Peyer's patch (tissue), 4 donors: ENCODE data around the gene PELI1. TPM values are rescaled to one million over a fixed set of nuclear protein-coding genes. Genes with fewer than 3 reads are reported as not detected.

ENCODE experiments used
- DNase-seq, 3 donors: peaks; one replicate each; pipeline ENCODE4 v3.0.0-alpha.2; 2017 to 2019
- H3K27ac ChIP-seq, 4 donors: fragments of 200-600 bp; sonication (generic); one replicate each; pipeline ENCODE4 v1.5.1; 2016 to 2019
- H3K27me3 ChIP-seq, 2 donors: fragments of 200-600 bp; sonication (generic); one replicate each; pipeline ENCODE4 v1.5.1; 2019
- H3K36me3 ChIP-seq, 3 donors: fragments of 200-600 bp; sonication (generic); one replicate each; pipeline ENCODE4 v1.5.1; 2016 to 2019
- H3K4me1 ChIP-seq, 4 donors: fragments of 200-600 bp; sonication (generic); one replicate each; pipeline ENCODE4 v1.5.1; 2016 to 2019
- H3K4me3 ChIP-seq, 4 donors: fragments of 200-600 bp; sonication (generic); 1 replicate in 3 of 4; 2 replicates in 1 of 4; pipeline ENCODE4 v1.5.1; 2016 to 2019; ENCODE audit warnings: mild to moderate bottlenecking in 1 of 4
- H3K9me3 ChIP-seq, 4 donors: fragments of 200-600 bp; sonication (generic); one replicate each; pipeline ENCODE4 v1.5.1; 2016 to 2019; ENCODE audit warnings: mild to moderate bottlenecking in 1 of 4
- CTCF ChIP-seq, 6 experiments: fragments of 450-650 bp in 4 of 6; fragments of 200-600 bp in 2 of 6; sonication (generic) in 1 of 6; IDR thresholded peaks; one replicate each; pipeline ENCODE4 v1.5.1; 2017 to 2019; ENCODE audit warnings: antibody characterized with exemption in 6 of 6, mild to moderate bottlenecking in 3 of 6, moderate library complexity in 1 of 6
- POLR2A ChIP-seq, 2 donors: fragments of 450-650 bp; IDR thresholded peaks; one replicate each; pipeline ENCODE4 v1.5.1; 2017; ENCODE audit warnings: antibody characterized with exemption in 2 of 2, mild to moderate bottlenecking in 2 of 2, moderate library complexity in 2 of 2
- total RNA-seq, 4 donors: library from RNA; depleted of rRNA; stranded (reverse); fragments of >200 nt; gene quantifications; one replicate each; pipeline ENCODE4 v1.1.0, GENCODE V29; 2016

Gene PELI1
- total RNA-seq, 4 donors from 2014 or later = 22.3 to 45.7 (median 40.2) TPM

- Histone ChIP-seq H3K9me3 (no peaks in the 10 kb centered on the region), H3K4me1 (peaks cover 0 to 44% (median 7%) of the 10 kb centered on the region in 4 donors), H3K4me3 (peak overlapping the region in 2 of 4 donors; percentile 28 to 44), H3K36me3 (no peaks in the 10 kb centered on the region), H3K27ac (peak overlapping the region in 2 of 4 donors; percentile 71 to 87), H3K27me3 (no peaks in the 10 kb centered on the region)
- no peak for TF ChIP-seq CTCF (IDR thresholded peaks at IDR 0.05)
- TF ChIP-seq POLR2A (IDR thresholded peaks at IDR 0.05) = no peak
- no peak for DNase-seq
These were observed 24.2 kb downstream of the PELI1 start for GRCh38 chr2:64120008-64120407.

DNA sequence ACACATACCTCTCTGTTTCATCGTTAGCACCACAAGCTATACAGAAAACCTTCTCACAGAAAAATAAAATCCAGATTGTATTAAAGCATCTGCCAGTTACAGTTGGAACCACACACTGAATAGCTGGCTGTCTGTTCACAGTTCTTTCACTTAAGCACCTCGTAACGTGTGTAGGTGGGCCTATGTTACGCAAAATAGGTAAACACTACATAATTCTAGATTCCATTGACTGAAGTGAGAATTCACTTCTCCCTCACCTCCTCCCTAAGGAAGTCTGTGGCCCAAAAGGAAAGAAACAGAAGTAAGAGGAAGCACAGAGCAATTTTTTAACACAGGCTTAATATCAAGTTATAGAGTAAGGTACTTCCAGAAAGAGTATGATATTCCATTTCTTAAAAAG lies 24.9 kb downstream of the PELI1 start:
- Histone ChIP-seq H3K27ac (peak overlapping the region in 2 of 4 donors; percentile 3 to 6), H3K27me3 (no peaks in the 10 kb centered on the region), H3K4me1 (peaks cover 0 to 50% (median 10%) of the 10 kb centered on the region in 4 donors), H3K4me3 (peak overlapping the region in 2 of 4 donors; percentile 19 to 28), H3K9me3 (no peaks in the 10 kb centered on the region), H3K36me3 (no peaks in the 10 kb centered on the region)
- no peak for TF ChIP-seq CTCF (IDR thresholded peaks at IDR 0.05)
- TF ChIP-seq POLR2A (IDR thresholded peaks at IDR 0.05) = no peak
- DNase-seq = no peak

- peak in 1 of 3 donors; percentile 47 for DNase-seq
- H3K4me3 ChIP-seq = peak overlapping the region in 1 of 4 donors; percentile 12
- H3K27ac ChIP-seq = peak overlapping the region in 3 of 4 donors; percentile 65 to 80 (median 75)
- H3K9me3 ChIP-seq = no peaks in the 10 kb centered on the region
- no peaks in the 10 kb centered on the region for H3K36me3 ChIP-seq
- no peaks in the 10 kb centered on the region for H3K27me3 ChIP-seq
- TF ChIP-seq CTCF (IDR thresholded peaks at IDR 0.05) (no peak), POLR2A (IDR thresholded peaks at IDR 0.05) (no peak)
- H3K4me1 ChIP-seq = peaks cover 0 to 55% (median 11%) of the 10 kb centered on the region in 4 donors
These were observed 28.2 kb downstream of the PELI1 start for GRCh38 chr2:64115808-64116598.

DNA sequence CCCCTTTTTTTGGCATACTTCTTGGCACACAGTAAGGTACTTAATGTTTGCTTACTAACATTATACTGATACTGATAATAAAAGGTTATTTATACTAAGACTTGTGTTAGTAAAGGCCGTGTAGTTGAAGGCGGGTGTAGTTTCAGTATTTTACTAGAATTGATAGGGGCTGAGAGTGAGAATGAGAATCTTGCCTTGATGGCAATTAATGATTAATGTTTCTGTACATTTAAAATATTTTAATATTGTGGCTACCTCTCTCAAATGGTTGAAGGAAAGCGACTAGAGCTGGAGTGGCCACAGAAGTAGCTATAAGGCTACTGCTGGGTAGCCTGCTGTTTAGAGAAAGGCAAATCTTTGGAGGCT lies 29.3 kb downstream of the PELI1 start:
- TF ChIP-seq CTCF (IDR thresholded peaks at IDR 0.05) (no peak), POLR2A (IDR thresholded peaks at IDR 0.05) (no peak)
- Histone ChIP-seq H3K9me3 (no peaks in the 10 kb centered on the region), H3K4me1 (peaks cover 0 to 47% (median 11%) of the 10 kb centered on the region in 4 donors), H3K27ac (peak overlapping the region in 3 of 4 donors; percentile 65 to 80 (median 75)), H3K4me3 (no peak overlapping the region), H3K27me3 (no peaks in the 10 kb centered on the region), H3K36me3 (no peaks in the 10 kb centered on the region)
- no peak for DNase-seq

GRCh38 chr2:64114063-64114911 lies 29.9 kb downstream of the PELI1 start:
- H3K36me3 ChIP-seq = no peaks in the 10 kb centered on the region
- DNase-seq = no peak
- no peaks in the 10 kb centered on the region for H3K27me3 ChIP-seq
- peak overlapping the region; percentile 15 to 80 (median 70) for H3K27ac ChIP-seq
- peaks cover 0 to 53% (median 11%) of the 10 kb centered on the region in 4 donors for H3K4me1 ChIP-seq
- no peaks in the 10 kb centered on the region for H3K9me3 ChIP-seq
- H3K4me3 ChIP-seq = no peak overlapping the region
- TF ChIP-seq POLR2A (IDR thresholded peaks at IDR 0.05) = no peak
- TF ChIP-seq CTCF (IDR thresholded peaks at IDR 0.05) = no peak
